Caco-2 (cell line): Measurements from ENCODE around the gene CYTL1. TPM values are rescaled to one million over a fixed set of nuclear protein-coding genes. Genes with fewer than 3 reads are reported as not detected.

Experiments used
- BruUV-seq: library from RNA; stranded (reverse); fragments of 400-500 nt; replicated peaks from 2 replicates; lab custom pipeline; 2021; lab: Mats Ljungman, UMichigan
- CTCF ChIA-PET: fragments of 300-600 bp; sonication (Branson Sonifier 250); formaldehyde crosslinking; loops from one replicate; lab custom pipeline; 2022; ENCODE audit warnings: antibody characterized with exemption; lab: Charles Lee
- POLR2A ChIA-PET: fragments of 300-600 bp; sonication (Branson Sonifier 250); formaldehyde crosslinking; loops from one replicate; lab custom pipeline; 2022; ENCODE audit warnings: antibody characterized with exemption; lab: Charles Lee
- DNase-seq, 2 experiments: peaks; one replicate each; pipeline versions ENCODE4 v3.0.0 to v3.0.0-alpha.2; 2020 to 2022
- H3K27me3 ChIP-seq: replicated peaks from 2 replicates; pipeline ENCODE4 v1.6.0; 2011; ENCODE audit warnings: low read length; ENCODE audit not compliant: control insufficient read depth, insufficient read depth
- H3K36me3 ChIP-seq: 2 replicates; pipeline ENCODE4 v1.5.1; 2011; ENCODE audit warnings: low read length; ENCODE audit not compliant: control insufficient read depth, insufficient read depth
- H3K4me1 ChIP-seq: fragments of 250-450 bp; sonication (Bioruptor Pico); 2 replicates; pipeline ENCODE4 v1.5.1; 2020; ENCODE audit warnings: mild to moderate bottlenecking
- H3K4me3 ChIP-seq: 2 replicates; pipeline ENCODE4 v1.5.1; 2011; ENCODE audit warnings: low read depth, mild to moderate bottlenecking, control low read depth, low read length
- H3K9me3 ChIP-seq: fragments of 250-450 bp; sonication (Bioruptor Pico); 2 replicates; pipeline ENCODE4 v1.5.1; 2020; ENCODE audit warnings: mild to moderate bottlenecking, moderate library complexity
- H3K27ac Mint-ChIP-seq: one replicate; pipeline ENCODE4 v1.8.0; 2022; ENCODE audit warnings: mixed read lengths; ENCODE audit not compliant: unreplicated experiment
- H3K27me3 Mint-ChIP-seq: one replicate; pipeline ENCODE4 v1.8.0; 2022; ENCODE audit warnings: mixed read lengths; ENCODE audit not compliant: insufficient read depth, unreplicated experiment
- H3K36me3 Mint-ChIP-seq: one replicate; pipeline ENCODE4 v1.8.0; 2022; ENCODE audit warnings: mild to moderate bottlenecking, mixed read lengths; ENCODE audit not compliant: insufficient read depth, unreplicated experiment
- H3K4me1 Mint-ChIP-seq: one replicate; pipeline ENCODE4 v1.8.0; 2022; ENCODE audit warnings: low read depth, mixed read lengths; ENCODE audit not compliant: unreplicated experiment
- H3K4me3 Mint-ChIP-seq: one replicate; pipeline ENCODE4 v1.8.0; 2022; ENCODE audit warnings: mild to moderate bottlenecking, moderate library complexity, mixed read lengths; ENCODE audit not compliant: unreplicated experiment
- H3K9me3 Mint-ChIP-seq: one replicate; pipeline ENCODE4 v1.8.0; 2022; ENCODE audit warnings: mixed read lengths; ENCODE audit not compliant: unreplicated experiment
- intact Hi-C: fragments of 100-400 bp; cut with micrococcal nuclease; formaldehyde crosslinking; loops from one replicate; pipeline ENCODE4 v1.10.0; 2022; ENCODE audit not compliant: unreplicated experiment
- total RNA-seq: library from RNA; stranded (reverse); gene quantifications from 2 replicates; pipeline ENCODE4 v1.2.3, GENCODE V29; 2022
- TF ChIP-seq, protein P1 (sequence below), 2 experiments: fragments of 200-600 bp in 1 of 2; IDR thresholded peaks; 1 replicate in 1 of 2; 2 replicates in 1 of 2; pipeline versions ENCODE4 v1.5.1 to v1.8.0; 2011 to 2022; ENCODE audit warnings: antibody characterized with exemption in 1 of 2, control low read depth in 1 of 2, inconsistent platforms in 1 of 2, low read depth in 1 of 2, low read length in 1 of 2, mild to moderate bottlenecking in 1 of 2, moderate library complexity in 1 of 2; ENCODE audit not compliant: insufficient read depth in 1 of 2, severe bottlenecking in 1 of 2, unreplicated experiment in 1 of 2

Gene CYTL1
- total RNA-seq, 1 experiment from 2014 or later: not detected

- Histone ChIP-seq H3K9me3 (no peaks in the 10 kb centered on the region), H3K27me3 (no peaks in the 10 kb centered on the region), H3K36me3 (no peaks in the 10 kb centered on the region), H3K4me1 (no peaks in the 10 kb centered on the region), H3K4me3 (no peak overlapping the region)
- Mint-ChIP-seq H3K27me3 (no peaks in the 10 kb centered on the region), H3K4me3 (no peak overlapping the region), H3K4me1 (no peaks in the 10 kb centered on the region), H3K27ac (no peak overlapping the region), H3K9me3 (no peaks in the 10 kb centered on the region), H3K36me3 (no peaks in the 10 kb centered on the region)
- ChIA-PET CTCF (no interaction called here), POLR2A (no interaction called here)
- intact Hi-C loops: no loop called here
- no TSS peak for BruUV-seq
- TF ChIP-seq, protein P1, sequence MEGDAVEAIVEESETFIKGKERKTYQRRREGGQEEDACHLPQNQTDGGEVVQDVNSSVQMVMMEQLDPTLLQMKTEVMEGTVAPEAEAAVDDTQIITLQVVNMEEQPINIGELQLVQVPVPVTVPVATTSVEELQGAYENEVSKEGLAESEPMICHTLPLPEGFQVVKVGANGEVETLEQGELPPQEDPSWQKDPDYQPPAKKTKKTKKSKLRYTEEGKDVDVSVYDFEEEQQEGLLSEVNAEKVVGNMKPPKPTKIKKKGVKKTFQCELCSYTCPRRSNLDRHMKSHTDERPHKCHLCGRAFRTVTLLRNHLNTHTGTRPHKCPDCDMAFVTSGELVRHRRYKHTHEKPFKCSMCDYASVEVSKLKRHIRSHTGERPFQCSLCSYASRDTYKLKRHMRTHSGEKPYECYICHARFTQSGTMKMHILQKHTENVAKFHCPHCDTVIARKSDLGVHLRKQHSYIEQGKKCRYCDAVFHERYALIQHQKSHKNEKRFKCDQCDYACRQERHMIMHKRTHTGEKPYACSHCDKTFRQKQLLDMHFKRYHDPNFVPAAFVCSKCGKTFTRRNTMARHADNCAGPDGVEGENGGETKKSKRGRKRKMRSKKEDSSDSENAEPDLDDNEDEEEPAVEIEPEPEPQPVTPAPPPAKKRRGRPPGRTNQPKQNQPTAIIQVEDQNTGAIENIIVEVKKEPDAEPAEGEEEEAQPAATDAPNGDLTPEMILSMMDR (IDR thresholded peaks at IDR 0.05; ENCODE audit: insufficient read depth in 1 of 2, low read depth in 1 of 2, low read length in 1 of 2, severe bottlenecking in 1 of 2, unreplicated experiment in 1 of 2): no peak
- no peak for DNase-seq
These were observed 32.4 kb downstream of the CYTL1 start for GRCh38 chr4:4986841-4987240.

DNA sequence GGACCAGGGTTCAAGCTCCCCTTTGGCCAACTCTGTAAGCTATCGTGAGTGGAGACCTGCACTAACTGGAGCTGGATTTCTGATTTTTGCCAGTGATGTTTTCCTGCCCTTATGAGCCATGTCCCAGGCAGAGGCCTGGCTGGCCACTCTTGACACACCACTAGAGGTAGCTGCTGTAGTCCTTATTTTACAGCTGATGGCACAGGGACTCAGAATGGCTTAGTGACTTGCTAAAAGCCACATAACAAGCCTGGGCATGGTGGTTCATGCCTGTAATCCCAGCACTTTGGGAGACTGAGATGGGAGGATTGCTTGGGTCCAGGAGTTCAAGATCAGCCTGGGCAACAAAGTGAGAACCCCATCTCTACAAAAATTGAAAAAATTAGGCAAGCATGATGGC lies 33.4 kb downstream of the CYTL1 start:
- CTCF ChIA-PET: no interaction called here

DNA sequence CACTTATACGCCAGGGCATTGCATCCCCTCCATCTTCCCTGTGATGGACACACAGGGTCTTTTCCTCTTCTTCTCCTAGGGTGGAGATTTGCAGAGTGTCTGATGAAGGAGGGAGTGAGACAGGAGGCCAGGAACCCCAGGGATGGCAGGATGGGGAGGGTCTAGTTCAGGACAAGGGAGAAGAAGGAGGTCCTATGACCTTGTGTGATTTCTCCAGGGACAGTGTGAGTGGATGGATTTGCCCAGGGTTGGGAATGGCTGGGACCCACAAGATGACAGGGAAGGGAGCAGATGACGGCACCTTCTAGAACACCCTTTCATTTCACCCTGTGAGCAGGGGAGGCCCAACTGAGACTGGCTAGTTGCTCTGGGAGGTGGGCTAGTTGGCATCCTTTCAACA lies 34.2 kb downstream of the CYTL1 start:
- no TSS peak for BruUV-seq
- H3K27me3 Mint-ChIP-seq: no peaks in the 10 kb centered on the region
- H3K9me3 Mint-ChIP-seq: peaks cover 5% of the 10 kb centered on the region
- Histone ChIP-seq H3K4me1 (no peaks in the 10 kb centered on the region), H3K9me3 (no peaks in the 10 kb centered on the region), H3K36me3 (no peaks in the 10 kb centered on the region), H3K4me3 (no peak overlapping the region), H3K27me3 (no peaks in the 10 kb centered on the region)
- H3K4me1 Mint-ChIP-seq: no peaks in the 10 kb centered on the region
- H3K36me3 Mint-ChIP-seq: no peaks in the 10 kb centered on the region
- intact Hi-C loops: no loop called here
- no peak overlapping the region for H3K27ac Mint-ChIP-seq
- DNase-seq: no peak
- TF ChIP-seq, protein P1 (IDR thresholded peaks at IDR 0.05; ENCODE audit: insufficient read depth in 1 of 2, low read depth in 1 of 2, low read length in 1 of 2, severe bottlenecking in 1 of 2, unreplicated experiment in 1 of 2): no peak
- H3K4me3 Mint-ChIP-seq: no peak overlapping the region
- ChIA-PET POLR2A (no interaction called here), CTCF (no interaction called here)

More for the DNA sequence above, 33.4 kb downstream of the CYTL1 start:
- no TSS peak for BruUV-seq
- H3K27ac Mint-ChIP-seq: no peak overlapping the region
- Histone ChIP-seq H3K4me1 (no peaks in the 10 kb centered on the region), H3K9me3 (no peaks in the 10 kb centered on the region), H3K4me3 (no peak overlapping the region), H3K36me3 (no peaks in the 10 kb centered on the region), H3K27me3 (no peaks in the 10 kb centered on the region)
- TF ChIP-seq, protein P1 (IDR thresholded peaks at IDR 0.05; ENCODE audit: insufficient read depth in 1 of 2, low read depth in 1 of 2, low read length in 1 of 2, severe bottlenecking in 1 of 2, unreplicated experiment in 1 of 2): peak in 1 of 2 experiments; percentile 30
- no peaks in the 10 kb centered on the region for H3K36me3 Mint-ChIP-seq
- no peaks in the 10 kb centered on the region for H3K27me3 Mint-ChIP-seq
- no peak overlapping the region for H3K4me3 Mint-ChIP-seq
- POLR2A ChIA-PET: no interaction called here
- no peaks in the 10 kb centered on the region for H3K9me3 Mint-ChIP-seq
- DNase-seq: no peak
- intact Hi-C loops: no loop called here
- H3K4me1 Mint-ChIP-seq: no peaks in the 10 kb centered on the region
